Measurements from ENCODE around the gene ESRP2.

DNA sequence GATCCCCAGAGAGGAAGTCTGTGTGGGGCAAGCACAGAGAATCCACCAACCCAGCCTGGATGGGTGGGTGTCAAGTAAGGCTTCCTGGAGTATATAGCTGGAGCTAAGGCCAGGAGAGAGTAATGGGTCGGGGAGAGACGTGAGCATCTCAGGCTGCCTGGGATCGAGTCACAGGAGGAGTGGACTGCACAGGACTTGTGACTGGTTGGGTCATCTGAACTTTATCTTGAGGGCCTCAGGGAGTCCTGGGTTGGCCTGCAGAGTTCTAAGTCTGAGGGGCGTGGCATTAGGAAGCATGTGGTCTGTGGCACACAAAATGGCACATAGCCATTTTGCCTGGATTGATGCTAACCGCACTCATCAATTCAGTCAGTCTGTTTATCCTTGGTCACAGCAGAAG lies 10.7 kb upstream of the ESRP2 start:
- TF ChIP-seq, protein P1, sequence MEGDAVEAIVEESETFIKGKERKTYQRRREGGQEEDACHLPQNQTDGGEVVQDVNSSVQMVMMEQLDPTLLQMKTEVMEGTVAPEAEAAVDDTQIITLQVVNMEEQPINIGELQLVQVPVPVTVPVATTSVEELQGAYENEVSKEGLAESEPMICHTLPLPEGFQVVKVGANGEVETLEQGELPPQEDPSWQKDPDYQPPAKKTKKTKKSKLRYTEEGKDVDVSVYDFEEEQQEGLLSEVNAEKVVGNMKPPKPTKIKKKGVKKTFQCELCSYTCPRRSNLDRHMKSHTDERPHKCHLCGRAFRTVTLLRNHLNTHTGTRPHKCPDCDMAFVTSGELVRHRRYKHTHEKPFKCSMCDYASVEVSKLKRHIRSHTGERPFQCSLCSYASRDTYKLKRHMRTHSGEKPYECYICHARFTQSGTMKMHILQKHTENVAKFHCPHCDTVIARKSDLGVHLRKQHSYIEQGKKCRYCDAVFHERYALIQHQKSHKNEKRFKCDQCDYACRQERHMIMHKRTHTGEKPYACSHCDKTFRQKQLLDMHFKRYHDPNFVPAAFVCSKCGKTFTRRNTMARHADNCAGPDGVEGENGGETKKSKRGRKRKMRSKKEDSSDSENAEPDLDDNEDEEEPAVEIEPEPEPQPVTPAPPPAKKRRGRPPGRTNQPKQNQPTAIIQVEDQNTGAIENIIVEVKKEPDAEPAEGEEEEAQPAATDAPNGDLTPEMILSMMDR (conservative IDR thresholded peaks at IDR 0.05) = no peak
- no peak for TF ChIP-seq ZFX (IDR thresholded peaks at IDR 0.05)
